Measurements from ENCODE around the gene STON1.

DNA sequence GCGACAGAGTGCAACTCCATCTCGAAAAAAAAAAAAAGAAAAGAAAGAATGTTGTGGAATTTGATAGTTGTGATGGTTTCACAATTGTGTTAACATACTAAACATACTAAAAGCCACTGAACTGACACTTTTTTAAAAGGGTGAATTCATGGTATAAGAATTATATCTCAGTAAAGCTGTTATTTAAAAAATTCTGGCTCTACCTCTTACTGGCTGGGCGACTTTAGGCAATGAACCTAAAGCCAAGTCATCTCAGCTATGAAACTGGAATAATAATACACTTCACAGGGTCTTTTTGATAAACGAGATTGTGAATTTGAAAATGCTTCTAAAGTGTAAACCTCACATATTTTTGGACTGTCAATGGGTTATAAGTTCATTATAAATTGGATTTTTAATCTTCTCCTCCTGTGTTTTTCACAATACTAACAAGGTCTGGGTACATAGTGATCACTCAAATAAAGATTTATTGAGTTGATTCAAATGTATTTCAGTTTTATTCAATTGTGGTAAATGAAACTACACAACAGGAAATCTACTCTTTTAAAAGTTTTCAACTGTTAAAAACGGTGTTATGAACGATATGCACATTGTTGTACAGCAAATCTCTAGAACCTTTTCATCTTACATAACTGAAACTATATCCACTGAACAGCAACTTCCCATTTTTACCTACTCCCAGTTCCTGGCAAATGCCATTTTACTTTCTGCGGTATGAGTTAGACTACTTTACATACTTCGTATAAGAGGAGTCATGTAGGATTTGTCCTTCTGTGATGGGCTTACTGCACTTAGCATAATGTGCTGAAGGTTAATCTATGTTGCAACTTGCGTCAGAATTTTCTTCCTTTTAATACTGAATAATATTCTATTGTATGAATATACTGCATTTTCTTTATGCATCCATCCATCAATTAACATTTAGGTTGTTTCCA lies 44.7 kb downstream of the STON1 start:
- TF ChIP-seq CTCF (IDR thresholded peaks at IDR 0.05) (no peak), POLR2A (IDR thresholded peaks at IDR 0.05) (no peak)
